Measurements from ENCODE around the gene CEP290. TPM values are rescaled to one million over a fixed set of nuclear protein-coding genes. Genes with fewer than 3 reads are reported as not detected.
"Not testable (repeated sequence)": the region's sequence is repeated elsewhere in the genome, so short reads cannot be mapped to it uniquely, and the experiment has no call there.

Gene CEP290
- total RNA-seq, 1 donor from 2014 or later: 8.5 TPM

DNA sequence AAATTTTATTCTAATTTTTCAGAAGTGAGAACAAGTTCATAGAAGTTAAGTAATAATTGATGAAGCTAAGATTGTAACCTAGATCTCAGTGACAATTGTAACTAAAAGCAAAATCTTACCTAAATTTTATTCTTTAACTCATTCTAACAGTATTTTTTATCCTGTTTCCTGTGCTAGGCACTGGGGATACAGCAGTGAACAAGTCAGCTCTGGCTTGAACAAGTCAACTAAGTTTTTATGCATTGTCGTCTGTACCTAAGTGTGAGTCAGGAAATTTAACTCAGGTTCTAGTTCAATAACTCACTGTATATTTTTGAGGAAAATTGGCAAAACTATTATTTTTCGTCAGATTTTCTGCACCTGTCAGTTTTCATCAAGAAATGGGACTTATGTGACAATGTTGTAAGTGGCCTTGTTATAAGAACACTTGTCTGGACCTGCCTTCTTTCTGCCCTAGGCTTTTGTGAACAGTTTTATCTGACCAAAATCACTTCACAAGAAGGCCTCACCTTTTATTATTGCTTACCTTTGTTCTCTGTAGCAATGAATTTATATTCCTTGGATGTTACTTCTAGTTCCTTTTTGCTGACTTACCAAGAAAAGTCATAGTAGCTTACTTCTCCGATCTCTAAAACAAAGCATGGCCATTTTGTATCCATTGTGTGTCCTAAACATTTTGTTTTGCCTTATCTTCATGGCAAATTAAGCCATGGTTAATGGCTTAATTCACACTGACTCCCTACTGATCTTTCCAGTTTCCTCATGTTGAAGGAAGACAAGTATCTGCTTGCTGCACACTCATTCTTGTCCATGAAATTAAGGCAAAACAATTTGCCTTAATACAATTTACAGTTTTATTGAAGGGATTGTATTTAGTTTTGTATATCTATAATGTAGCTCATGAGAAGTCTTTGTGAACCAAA, 2.9 kb upstream of the CEP290 start:
- intact Hi-C loops (cut with micrococcal nuclease): no loop called here
- ATAC-seq: no peak
- no peak for DNase-seq

DNA sequence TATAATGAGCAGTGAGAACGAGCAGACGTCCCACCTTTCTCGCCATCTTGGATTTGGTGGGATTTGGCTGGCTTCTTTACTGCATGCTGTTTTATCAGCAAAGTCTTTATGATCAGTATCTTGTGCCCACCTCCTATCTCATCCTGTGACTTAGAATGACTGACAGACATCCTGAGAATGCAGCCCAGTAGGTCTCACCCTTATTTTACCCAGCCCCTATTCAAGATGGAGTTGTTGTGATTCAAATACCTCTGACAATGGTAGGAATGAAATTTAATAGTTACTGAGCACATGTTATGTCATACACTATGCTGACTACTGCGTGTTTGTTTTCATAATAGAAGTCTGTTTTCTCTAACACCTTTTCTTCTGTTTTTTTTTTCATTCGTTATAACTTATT, 2.1 kb upstream of the CEP290 start:
- no peak for DNase-seq
- intact Hi-C loops (cut with micrococcal nuclease): no loop called here
- no peak for ATAC-seq

DNA sequence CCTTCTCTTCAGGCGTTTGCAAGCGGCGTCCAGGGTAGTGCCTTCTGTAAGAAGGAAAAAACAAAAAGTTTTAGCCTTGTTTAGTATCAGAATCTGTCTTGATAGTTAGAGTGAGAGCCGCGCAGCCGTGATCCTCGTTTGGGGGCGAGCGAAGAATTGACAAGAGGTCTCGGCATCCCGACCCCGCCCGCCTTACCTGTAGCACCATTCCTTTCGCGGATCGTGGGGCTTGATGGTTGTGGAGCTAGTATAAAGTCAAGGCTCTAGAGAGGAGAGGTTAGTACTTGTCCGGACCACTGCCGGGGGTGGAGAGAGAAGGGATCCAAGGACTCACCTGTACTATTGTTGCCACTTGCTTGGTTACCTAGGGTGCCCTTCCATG, 713 bp upstream of the CEP290 start:
- ATAC-seq (no peak), DNase-seq (peak; percentile 29)
- intact Hi-C loops (cut with micrococcal nuclease): no loop called here

DNA sequence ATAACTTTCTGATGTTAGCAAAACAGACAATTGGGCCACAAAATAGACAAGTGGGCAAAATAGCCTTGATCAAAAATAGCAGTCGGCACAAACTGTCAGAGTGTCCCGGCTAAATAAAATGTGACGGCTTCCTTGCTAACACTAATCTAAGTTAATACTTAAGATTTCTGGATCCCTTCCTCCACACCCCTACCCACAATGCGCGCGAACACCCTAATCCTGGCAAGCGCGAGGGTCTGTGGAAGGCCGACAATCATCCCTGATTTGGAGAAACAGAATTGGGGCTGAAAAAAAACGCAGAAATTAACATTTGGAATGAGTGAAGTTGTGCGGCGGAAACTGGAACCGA, 489 bp downstream of the CEP290 start:
- no peak for DNase-seq
- ATAC-seq: no peak
- intact Hi-C loops (cut with micrococcal nuclease): no loop called here

DNA sequence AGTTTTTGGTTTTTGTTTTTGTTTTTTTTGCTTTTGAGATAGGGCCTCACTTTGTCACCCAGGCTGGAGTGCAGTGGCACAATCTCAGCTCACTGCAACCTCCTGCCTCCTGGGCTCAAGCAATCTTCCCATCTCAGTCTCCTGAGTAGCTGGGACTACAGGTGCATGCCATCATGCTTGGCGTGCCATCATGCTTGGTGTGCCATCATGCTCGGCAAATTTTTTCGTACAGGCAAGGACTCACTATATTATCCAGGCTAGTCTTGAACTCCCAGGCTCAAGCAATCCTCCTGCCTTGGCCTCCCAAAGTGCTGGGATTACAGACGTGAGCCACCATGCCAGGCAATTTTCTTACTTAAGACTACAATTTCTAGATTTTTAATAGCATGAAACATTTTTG, 2.2 kb downstream of the CEP290 start:
- ATAC-seq; intact Hi-C loops (cut with micrococcal nuclease); DNase-seq: not testable (repeated sequence)

DNA sequence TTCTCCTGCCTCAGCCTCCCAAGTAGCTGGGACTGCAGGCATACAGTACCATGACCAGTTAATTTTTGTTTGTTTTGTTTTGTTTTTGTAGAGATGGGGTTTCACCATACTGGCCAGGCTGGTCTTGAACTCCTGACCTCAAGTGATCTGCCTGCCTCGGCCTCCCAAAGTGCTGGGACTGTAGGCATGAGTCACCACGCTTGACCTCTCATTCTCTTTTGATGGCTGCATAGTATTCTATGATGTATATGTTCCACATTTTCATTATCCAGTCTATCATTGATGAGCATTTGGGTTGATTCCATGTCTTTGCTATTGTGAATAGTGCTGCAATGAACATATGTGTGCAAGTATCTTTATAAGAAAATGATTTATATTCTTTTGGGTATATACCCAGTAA, 8.7 kb downstream of the CEP290 start:
- ATAC-seq; DNase-seq; intact Hi-C loops (cut with micrococcal nuclease): not testable (repeated sequence)

DNA sequence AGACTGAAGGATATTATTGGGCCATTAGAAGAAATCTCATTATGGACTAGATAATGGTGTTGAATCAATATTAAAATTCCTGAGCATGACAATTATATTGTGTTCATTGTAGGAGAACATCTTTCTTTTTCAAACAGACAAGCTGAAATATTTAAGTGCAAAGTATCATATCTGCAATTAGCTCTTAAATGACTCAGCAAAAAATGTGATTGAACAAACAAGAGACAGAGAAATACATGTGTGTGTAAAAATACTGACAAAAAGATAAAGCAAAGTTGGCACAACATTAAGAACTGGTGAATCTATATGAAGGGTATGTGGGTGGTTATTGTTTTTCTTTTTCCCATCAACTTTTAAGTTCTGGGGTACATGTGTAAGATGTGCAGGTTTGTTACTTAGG, 9.5 kb downstream of the CEP290 start:
- no peak for DNase-seq
- intact Hi-C loops (cut with micrococcal nuclease): no loop called here
- no peak for ATAC-seq

DNA sequence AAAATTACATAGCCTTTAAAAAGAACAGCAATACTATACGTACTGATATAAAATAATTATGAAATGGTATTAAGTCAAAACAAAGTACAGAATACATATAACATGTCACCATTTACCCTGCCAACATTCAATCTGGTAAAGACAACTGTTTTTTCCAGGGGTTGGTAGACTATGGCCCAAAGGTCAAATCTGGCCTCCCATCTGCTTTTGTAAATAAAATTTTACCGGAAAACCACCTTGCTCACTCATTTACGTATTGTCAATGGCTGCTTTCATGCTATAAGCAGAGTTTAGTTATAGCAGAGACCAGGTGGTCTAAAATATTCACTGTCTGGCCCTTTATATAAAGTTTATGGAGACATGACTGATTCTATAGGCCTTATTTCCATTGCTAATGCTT, 14.0 kb downstream of the CEP290 start:
- ATAC-seq (no peak), DNase-seq (no peak)
- intact Hi-C loops (cut with micrococcal nuclease): no loop called here

DNA sequence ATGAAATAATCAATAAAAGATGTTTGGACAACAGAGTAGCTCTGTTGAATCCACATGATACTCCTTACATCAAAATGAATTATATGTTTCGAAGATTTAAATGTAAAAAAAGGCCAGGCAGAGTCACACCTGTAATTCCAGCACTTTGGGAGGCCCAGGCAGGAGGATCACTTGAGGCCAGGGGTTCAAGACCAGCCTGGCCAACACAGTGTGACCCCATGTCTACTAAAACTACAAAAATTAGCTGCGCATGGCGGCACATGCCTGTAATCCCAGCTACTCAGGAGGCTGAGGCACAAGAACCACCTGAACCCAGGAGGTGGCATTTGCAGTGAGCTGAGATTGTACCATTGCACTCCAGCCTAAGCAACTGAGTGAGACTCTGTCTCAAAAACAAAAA, 14.8 kb downstream of the CEP290 start:
- ATAC-seq: no peak
- intact Hi-C loops (cut with micrococcal nuclease): no loop called here
- no peak for DNase-seq

DNA sequence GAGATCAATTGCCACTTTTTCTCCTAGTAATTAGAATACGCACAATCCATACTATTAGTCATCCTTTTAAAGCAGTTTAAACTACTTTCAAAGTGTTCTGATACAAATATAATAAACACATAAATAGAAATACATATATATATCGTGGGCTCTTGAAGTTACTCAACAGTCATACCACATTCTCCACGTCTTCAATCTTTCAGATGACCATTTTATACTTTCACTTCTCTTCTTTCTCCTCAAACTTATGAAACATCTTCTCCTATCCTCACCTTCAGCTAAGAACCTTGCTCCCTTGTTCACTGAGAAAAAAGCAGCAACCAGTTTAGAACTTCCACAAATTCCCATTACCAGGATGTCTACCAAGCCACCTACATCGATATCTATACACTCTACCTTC, 19.2 kb downstream of the CEP290 start:
- no peak for ATAC-seq
- intact Hi-C loops (cut with micrococcal nuclease): no loop called here

DNA sequence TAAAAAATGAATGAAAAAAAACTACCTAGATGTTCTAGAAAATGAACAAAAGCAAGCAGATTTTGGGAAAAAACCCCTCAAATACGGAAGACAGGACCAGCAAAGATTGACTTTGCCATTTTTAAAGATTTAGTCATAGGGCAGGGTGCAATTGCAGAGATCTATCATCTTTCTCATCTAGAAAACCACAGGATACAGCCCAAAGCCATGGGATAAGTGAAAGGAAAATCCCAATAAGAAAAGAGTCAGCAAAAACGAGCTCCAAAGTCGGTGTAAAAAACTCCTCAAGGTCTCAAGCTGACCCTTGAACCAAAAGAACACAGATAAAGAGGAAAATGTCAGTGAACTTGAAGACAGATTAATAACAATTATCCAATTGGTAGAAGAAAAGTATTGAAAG, 28.0 kb downstream of the CEP290 start:
- no peak for DNase-seq
- intact Hi-C loops (cut with micrococcal nuclease): no loop called here
- no peak for ATAC-seq

More for the DNA sequence above, 19.2 kb downstream of the CEP290 start:
- no peak for DNase-seq

DNA sequence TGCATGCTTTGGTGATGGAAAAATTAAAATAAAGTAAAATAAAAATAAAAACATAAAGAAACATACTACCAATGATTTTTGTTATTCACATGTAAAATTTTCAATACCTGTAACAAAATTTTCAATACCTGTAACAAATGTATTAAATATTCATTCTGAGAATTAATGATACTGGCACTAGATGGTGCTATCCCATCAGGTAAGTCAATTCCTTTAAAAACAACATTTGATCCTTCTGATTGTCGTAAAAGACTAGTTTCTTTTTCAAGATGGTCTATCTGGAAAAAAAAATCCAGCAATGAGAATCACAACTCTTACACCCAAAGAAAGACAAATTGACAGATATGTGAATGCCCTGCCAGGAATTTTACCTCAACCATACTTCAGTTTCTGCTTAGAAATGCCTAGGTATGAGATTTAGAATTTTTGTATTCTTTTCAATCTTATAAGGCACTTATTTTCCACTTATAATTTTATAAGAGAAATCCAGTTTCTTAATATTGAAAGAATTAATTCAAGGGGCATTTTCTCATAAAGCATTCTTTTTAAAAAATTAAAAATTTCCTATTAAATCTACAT, 30.7 kb downstream of the CEP290 start:
- ATAC-seq (no peak), DNase-seq (no peak)
- intact Hi-C loops (cut with micrococcal nuclease): no loop called here

DNA sequence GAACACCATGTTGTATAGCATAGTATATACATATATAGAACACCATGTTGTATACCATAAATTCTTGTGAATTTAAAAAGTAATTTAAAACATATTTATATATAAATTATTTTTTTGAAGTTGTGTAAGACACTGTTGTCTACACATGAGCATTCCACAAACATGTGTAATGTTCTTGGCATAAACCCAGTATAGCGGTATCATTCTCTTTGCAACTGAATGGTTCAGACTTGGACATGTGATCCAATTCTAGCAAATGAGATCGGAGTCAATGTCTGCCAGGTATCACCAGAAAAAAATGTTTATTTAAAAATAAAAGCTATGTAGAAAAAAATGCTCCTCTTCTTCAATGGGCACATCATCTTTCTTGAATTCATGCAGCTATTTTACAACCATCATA, 33.9 kb downstream of the CEP290 start:
- no peak for DNase-seq
- intact Hi-C loops (cut with micrococcal nuclease): no loop called here
- ATAC-seq: no peak

DNA sequence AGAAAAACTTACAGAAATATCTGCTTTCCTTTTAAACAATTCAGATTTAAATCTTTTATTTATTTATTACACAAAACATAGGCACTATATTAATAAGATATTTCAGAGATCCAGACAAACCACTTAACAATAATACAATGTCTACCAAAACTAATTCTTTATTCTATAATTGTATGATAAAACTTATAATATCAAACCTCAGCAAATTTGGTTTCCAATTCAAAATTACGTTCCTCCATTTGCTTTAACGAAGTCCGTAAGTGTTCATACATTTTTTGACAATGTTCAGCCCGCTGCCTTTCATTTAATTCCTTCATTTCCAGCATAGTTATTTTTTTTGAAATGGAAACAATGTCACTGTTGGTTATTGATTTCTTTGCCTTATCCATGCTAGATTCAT, 48.3 kb downstream of the CEP290 start:
- intact Hi-C loops (cut with micrococcal nuclease): no loop called here
- ATAC-seq (no peak), DNase-seq (no peak)

DNA sequence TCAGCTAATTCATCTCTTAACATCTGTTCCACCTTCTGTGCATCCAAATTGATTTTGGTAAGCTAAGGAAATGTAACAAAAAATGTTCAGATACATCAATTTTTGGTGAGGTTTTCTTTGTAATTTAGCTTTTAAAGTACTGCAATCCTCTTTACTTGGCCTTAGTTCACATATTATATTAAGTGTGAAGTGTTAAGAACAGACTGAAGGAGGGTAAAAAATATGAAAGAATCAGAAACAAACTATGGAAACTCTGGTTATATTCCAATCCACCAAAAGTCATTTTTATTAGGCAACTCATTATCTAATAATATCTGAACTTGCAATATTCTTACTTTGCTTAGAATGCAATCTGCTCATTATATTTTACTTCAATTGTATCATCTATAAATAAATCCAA, 49.1 kb downstream of the CEP290 start:
- intact Hi-C loops (cut with micrococcal nuclease): no loop called here
- no peak for ATAC-seq
- no peak for DNase-seq

DNA sequence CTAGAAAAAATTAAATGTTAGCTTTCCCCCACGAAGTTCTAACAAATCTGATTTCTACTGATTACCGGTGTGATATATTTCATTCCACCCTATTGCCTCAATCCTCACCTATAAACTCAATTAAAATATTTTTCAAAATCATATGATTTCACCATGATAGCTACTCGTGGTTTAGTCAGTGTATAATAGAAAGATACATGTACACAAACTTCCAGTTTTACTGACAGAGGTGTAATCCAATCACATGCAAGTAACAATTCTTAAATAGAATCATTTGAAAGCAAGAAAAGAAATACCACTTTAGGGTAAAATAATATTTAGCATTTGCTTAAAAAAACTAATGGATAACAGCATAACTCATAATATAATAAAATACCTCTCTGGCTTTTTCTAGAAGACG, 57.7 kb downstream of the CEP290 start:
- ATAC-seq (no peak), DNase-seq (no peak)
- intact Hi-C loops (cut with micrococcal nuclease): no loop called here

DNA sequence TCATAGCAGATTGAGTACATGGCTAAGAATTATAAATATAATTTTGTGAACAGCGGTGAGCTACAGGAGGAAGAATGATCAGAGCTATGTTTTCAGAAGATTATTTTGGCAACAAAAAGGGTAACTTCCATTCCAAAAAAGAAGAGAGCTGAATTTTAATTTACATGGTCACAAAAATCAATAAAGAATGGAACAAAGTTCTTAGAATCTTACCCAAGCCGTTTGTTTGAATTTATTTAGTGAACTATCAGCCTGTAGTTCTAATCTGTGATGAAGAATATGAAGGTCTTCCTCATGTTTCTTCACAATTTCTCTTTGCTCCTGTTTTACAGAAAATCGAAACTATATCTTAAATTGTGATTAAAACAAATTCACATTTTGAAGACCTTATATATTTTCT, 58.3 kb downstream of the CEP290 start:
- ATAC-seq (no peak), DNase-seq (no peak)
- intact Hi-C loops (cut with micrococcal nuclease): no loop called here

DNA sequence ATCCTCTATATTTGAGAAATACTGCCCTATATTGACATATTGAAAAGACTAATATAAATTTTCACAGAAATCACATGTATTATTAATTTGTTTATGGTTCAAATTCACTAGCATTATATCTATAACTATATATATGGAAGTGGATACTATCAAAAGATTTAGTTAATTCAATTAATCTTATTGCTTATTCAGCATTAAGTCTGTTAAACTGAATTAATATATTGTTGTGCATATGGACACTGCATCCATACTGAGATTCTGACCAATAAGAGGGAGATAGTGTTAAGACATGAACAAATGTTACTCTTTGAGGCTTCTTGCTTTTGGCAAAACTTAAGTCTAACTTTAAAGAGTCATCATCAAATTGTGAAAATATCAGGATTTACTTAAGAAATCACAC, 60.6 kb downstream of the CEP290 start:
- intact Hi-C loops (cut with micrococcal nuclease): no loop called here
- no peak for DNase-seq
- no peak for ATAC-seq

DNA sequence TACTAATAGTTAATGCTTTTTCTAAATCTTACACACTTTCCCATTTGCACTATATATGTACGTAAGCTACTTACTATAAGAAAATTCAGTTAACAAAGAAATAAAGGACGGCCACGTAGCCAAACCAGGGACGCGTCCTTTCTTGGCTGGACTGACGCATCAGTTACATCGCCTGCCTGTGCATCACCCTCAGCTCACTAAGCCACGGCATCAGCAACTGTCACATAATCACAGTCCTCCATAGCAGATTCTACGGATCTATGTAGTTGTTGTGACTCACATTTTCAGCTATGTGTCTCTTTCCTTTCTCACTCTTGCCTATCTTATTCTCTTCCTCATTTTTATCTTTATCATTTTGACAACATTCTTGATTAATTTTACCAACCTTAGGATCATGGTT, 74.6 kb downstream of the CEP290 start:
- intact Hi-C loops (cut with micrococcal nuclease): no loop called here
- DNase-seq (no peak), ATAC-seq (no peak)

DNA sequence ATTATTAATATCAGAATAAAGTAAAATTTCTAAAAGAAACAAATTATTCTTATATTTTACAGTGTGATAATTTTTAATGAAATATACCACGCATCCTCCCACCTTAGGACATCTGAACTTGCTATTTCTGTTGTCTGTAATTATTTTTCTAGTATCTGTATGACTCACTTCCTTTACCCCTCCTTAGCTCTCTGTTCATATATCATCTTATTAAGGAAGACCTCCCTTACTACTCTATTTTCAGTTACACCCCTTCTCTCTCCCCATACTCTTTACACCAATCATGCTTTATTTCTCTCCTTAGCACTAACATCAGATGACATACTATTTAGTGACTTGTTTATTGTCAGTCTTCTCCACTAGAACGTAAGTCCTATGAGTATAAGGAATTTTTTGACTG, 78.5 kb downstream of the CEP290 start:
- intact Hi-C loops (cut with micrococcal nuclease): no loop called here
- DNase-seq (no peak), ATAC-seq (no peak)

DNA sequence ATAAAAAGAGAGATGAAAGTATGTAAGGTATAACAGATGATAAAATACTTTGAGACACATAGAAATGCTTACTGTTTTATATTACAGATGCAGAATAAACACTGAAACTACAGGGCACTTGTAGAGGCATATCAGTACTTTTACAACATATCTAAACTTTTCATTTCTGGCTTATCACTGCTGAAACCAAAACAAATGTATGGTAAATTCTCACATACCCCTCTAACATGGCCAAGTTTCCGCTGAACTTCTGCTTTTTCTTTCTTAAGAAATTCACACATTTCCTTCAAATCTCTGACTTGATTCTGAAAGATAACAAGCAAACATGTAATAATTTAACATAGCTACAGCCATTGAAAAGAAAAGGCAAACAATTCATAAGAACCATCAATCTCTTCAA, 79.4 kb downstream of the CEP290 start:
- intact Hi-C loops (cut with micrococcal nuclease): no loop called here
- DNase-seq (no peak), ATAC-seq (no peak)
